HepG2 (cell line): ENCODE results near the gene CNIH4. TPM values are rescaled to one million over a fixed set of nuclear protein-coding genes. Genes with fewer than 3 reads are reported as not detected.

ENCODE experiments used
- CC2D1A ChIP-seq: sonication (generic); formaldehyde crosslinking; IDR thresholded peaks from 2 replicates; pipeline ENCODE4 v1.8.1; 2023; ENCODE audit warnings: mild to moderate bottlenecking, missing genetic modification reagents
- HNRNPLL ChIP-seq: fragments of 200-400 bp; formaldehyde crosslinking; IDR thresholded peaks from 2 replicates; pipeline ENCODE4 v1.6.1; 2017; ENCODE audit warnings: mild to moderate bottlenecking, low read depth, low read length; ENCODE audit not compliant: poor library complexity, severe bottlenecking
- MEIS2 ChIP-seq: sonication (generic); formaldehyde crosslinking; IDR thresholded peaks from 2 replicates; pipeline ENCODE4 v1.9.0; 2021; ENCODE audit warnings: mild to moderate bottlenecking, missing genetic modification reagents
- MTF2 ChIP-seq: sonication (generic); formaldehyde crosslinking; IDR thresholded peaks from 2 replicates; pipeline ENCODE4 v1.5.0; 2020; ENCODE audit warnings: missing genetic modification reagents, borderline replicate concordance
- NFAT5 ChIP-seq: sonication (generic); formaldehyde crosslinking; IDR thresholded peaks from 2 replicates; pipeline ENCODE4 v1.4.0; 2020; ENCODE audit warnings: missing genetic modification reagents
- NFKBIZ ChIP-seq: IDR thresholded peaks from 2 replicates; pipeline ENCODE4 v1.6.1; 2018; ENCODE audit warnings: missing genetic modification reagents, missing compliant biosample characterization
- RAD21 ChIP-seq: fragments of 450-650 bp; formaldehyde crosslinking; IDR thresholded peaks from 2 replicates; pipeline ENCODE4 v1.5.0; 2020; ENCODE audit warnings: mild to moderate bottlenecking
- ZBTB10 ChIP-seq: sonication (generic); formaldehyde crosslinking; IDR thresholded peaks from 2 replicates; pipeline ENCODE4 v1.4.0; 2020; ENCODE audit warnings: missing genetic modification reagents, borderline replicate concordance
- ZNF772 ChIP-seq: sonication (generic); formaldehyde crosslinking; IDR thresholded peaks from 2 replicates; pipeline ENCODE4 v1.5.0; 2020; ENCODE audit warnings: mild to moderate bottlenecking, missing genetic modification reagents
- ZNF788 ChIP-seq: sonication (generic); formaldehyde crosslinking; IDR thresholded peaks from 2 replicates; pipeline ENCODE4 v1.5.0; 2020; ENCODE audit warnings: mild to moderate bottlenecking, missing genetic modification reagents, borderline replicate concordance
- ZNF790 ChIP-seq: sonication (generic); formaldehyde crosslinking; IDR thresholded peaks from 2 replicates; pipeline ENCODE4 v1.8.0; 2022; ENCODE audit warnings: missing genetic modification reagents, mild to moderate bottlenecking, borderline replicate concordance
- polyA plus RNA-seq, 8 experiments: library from polyadenylated mRNA; depleted of rRNA in 3 of 8; stranded (reverse) in 7 of 8; unstranded in 1 of 8; fragments of >200 nt; fragmentation: Illumina TruSeq in 4 of 8; extraction: Trizol in 4 of 8; gene quantifications; 2 replicates each; pipeline versions ENCODE4 v1.2.1 to v1.2.3, GENCODE V29; 2011 to 2016; ENCODE audit warnings: low read depth in 4 of 8, missing spikeins in 1 of 8, mixed read lengths in 1 of 8; ENCODE audit not compliant: insufficient read depth in 1 of 8
- total RNA-seq, 5 experiments: library from RNA; depleted of rRNA; stranded (reverse); fragments of >200 nt; fragmentation: Illumina TruSeq; extraction: Trizol; gene quantifications; 2 replicates each; pipeline ENCODE4 v1.2.3, GENCODE V29; 2016; ENCODE audit warnings: low read depth in 1 of 5
- TF ChIP-seq, protein P1 (sequence below): sonication (generic); formaldehyde crosslinking; IDR thresholded peaks from 2 replicates; pipeline ENCODE4 v1.4.0; 2020; ENCODE audit warnings: missing genetic modification reagents
- TF ChIP-seq, protein P2 (sequence below): sonication (generic); formaldehyde crosslinking; conservative IDR thresholded peaks from 2 replicates; pipeline ENCODE4 v1.4.0; 2020; ENCODE audit warnings: mild to moderate bottlenecking, missing genetic modification reagents, moderate library complexity

Gene CNIH4
- total and polyA plus RNA-seq, 2 of the 13 experiments (the other 11 are each of a cell fraction or from before 2014, with no cell fraction given), result 51.8 to 52.9 TPM

- peak; percentile 29 for TF ChIP-seq MEIS2 (CRISPR knock-in tag)
- TF ChIP-seq, protein P1, sequence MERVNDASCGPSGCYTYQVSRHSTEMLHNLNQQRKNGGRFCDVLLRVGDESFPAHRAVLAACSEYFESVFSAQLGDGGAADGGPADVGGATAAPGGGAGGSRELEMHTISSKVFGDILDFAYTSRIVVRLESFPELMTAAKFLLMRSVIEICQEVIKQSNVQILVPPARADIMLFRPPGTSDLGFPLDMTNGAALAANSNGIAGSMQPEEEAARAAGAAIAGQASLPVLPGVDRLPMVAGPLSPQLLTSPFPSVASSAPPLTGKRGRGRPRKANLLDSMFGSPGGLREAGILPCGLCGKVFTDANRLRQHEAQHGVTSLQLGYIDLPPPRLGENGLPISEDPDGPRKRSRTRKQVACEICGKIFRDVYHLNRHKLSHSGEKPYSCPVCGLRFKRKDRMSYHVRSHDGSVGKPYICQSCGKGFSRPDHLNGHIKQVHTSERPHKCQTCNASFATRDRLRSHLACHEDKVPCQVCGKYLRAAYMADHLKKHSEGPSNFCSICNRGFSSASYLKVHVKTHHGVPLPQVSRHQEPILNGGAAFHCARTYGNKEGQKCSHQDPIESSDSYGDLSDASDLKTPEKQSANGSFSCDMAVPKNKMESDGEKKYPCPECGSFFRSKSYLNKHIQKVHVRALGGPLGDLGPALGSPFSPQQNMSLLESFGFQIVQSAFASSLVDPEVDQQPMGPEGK, result peak; percentile 11
- TF ChIP-seq ZNF788, result peak; percentile 40; the same call in 1 of the 2 replicates
- TF ChIP-seq NFAT5 (CRISPR knock-in tag), result peak; percentile 51
- no peak for TF ChIP-seq CC2D1A (CRISPR knock-in tag)
- TF ChIP-seq, protein P2, sequence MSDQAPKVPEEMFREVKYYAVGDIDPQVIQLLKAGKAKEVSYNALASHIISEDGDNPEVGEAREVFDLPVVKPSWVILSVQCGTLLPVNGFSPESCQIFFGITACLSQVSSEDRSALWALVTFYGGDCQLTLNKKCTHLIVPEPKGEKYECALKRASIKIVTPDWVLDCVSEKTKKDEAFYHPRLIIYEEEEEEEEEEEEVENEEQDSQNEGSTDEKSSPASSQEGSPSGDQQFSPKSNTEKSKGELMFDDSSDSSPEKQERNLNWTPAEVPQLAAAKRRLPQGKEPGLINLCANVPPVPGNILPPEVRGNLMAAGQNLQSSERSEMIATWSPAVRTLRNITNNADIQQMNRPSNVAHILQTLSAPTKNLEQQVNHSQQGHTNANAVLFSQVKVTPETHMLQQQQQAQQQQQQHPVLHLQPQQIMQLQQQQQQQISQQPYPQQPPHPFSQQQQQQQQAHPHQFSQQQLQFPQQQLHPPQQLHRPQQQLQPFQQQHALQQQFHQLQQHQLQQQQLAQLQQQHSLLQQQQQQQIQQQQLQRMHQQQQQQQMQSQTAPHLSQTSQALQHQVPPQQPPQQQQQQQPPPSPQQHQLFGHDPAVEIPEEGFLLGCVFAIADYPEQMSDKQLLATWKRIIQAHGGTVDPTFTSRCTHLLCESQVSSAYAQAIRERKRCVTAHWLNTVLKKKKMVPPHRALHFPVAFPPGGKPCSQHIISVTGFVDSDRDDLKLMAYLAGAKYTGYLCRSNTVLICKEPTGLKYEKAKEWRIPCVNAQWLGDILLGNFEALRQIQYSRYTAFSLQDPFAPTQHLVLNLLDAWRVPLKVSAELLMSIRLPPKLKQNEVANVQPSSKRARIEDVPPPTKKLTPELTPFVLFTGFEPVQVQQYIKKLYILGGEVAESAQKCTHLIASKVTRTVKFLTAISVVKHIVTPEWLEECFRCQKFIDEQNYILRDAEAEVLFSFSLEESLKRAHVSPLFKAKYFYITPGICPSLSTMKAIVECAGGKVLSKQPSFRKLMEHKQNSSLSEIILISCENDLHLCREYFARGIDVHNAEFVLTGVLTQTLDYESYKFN (CRISPR knock-in tag), result peak; percentile 27; the same call in 1 of the 2 replicates
- TF ChIP-seq ZNF790, result peak; percentile 57; the same call in 1 of the 2 replicates
- peak; percentile 29; the same call in 1 of the 2 replicates for TF ChIP-seq ZNF772 (CRISPR knock-in tag)
- peak; percentile 68; the same call in 1 of the 2 replicates for TF ChIP-seq MTF2 (CRISPR knock-in tag)
- 0 out of 2 replicates have a peak, but pooled peaks have one; percentile 47 for TF ChIP-seq ZBTB10 (CRISPR knock-in tag)
- TF ChIP-seq HNRNPLL, result peak; percentile 96
- no peak for TF ChIP-seq NFKBIZ (CRISPR knock-in tag)
- TF ChIP-seq RAD21 (CRISPR knock-in tag), result peak; percentile 50; the same call in 1 of the 2 replicates
Observed at GRCh38 chr1:224356685-224357625, at the start of gene CNIH4 (continued).
